KMS-11 (cell line): Measurements from ENCODE around the gene WDR13.

Experiments used
- H2AFZ ChIP-seq: fragments of 200-600 bp; sonication (generic); 2 replicates; pipeline ENCODE4 v1.6.1; 2016; ENCODE audit warnings: antibody characterized with exemption, mixed run types, low read depth
- H3K27ac ChIP-seq: fragments of 200-600 bp; sonication (generic); 2 replicates; pipeline ENCODE4 v1.6.1; 2016; ENCODE audit warnings: mild to moderate bottlenecking, mixed run types
- H3K27me3 ChIP-seq: fragments of 200-600 bp; sonication (generic); 2 replicates; pipeline ENCODE4 v1.6.1; 2017; ENCODE audit warnings: mild to moderate bottlenecking, low read depth, mixed run types, moderate library complexity; ENCODE audit not compliant: insufficient read depth
- H3K36me3 ChIP-seq: fragments of 200-600 bp; sonication (generic); 2 replicates; pipeline ENCODE4 v1.6.1; 2017; ENCODE audit warnings: mild to moderate bottlenecking, mixed run types; ENCODE audit not compliant: insufficient read depth
- H3K4me1 ChIP-seq: fragments of 200-600 bp; sonication (generic); 2 replicates; pipeline ENCODE4 v1.6.1; 2016; ENCODE audit warnings: mild to moderate bottlenecking, low read depth, mixed run types; ENCODE audit not compliant: poor library complexity, severe bottlenecking
- H3K4me2 ChIP-seq: fragments of 200-600 bp; sonication (generic); 2 replicates; pipeline ENCODE4 v1.7.0; 2016; ENCODE audit warnings: mild to moderate bottlenecking, mixed run types
- H3K4me3 ChIP-seq: fragments of 200-600 bp; sonication (generic); IDR thresholded peaks from 2 replicates; pipeline ENCODE4 v1.6.1; 2017; ENCODE audit warnings: low read depth, low read length, mixed read lengths; ENCODE audit not compliant: insufficient read depth
- H3K79me2 ChIP-seq: fragments of 200-600 bp; sonication (generic); 2 replicates; pipeline ENCODE4 v1.6.1; 2016; ENCODE audit warnings: low read depth, mixed run types; ENCODE audit not compliant: insufficient read depth
- H3K9ac ChIP-seq: fragments of 200-600 bp; sonication (generic); 2 replicates; pipeline ENCODE4 v1.6.1; 2016; ENCODE audit warnings: mild to moderate bottlenecking, mixed run types
- H4K20me1 ChIP-seq: fragments of 200-600 bp; sonication (generic); 2 replicates; pipeline ENCODE4 v1.6.1; 2016; ENCODE audit warnings: mild to moderate bottlenecking, mixed run types; ENCODE audit not compliant: insufficient read depth
- TF ChIP-seq, protein P1 (sequence below): fragments of 200-600 bp; sonication (generic); conservative IDR thresholded peaks from 2 replicates; pipeline ENCODE4 v1.6.1; 2017; ENCODE audit warnings: low read depth, mild to moderate bottlenecking, antibody characterized with exemption, low read length, moderate library complexity, mixed read lengths

WDR13 gene

DNA sequence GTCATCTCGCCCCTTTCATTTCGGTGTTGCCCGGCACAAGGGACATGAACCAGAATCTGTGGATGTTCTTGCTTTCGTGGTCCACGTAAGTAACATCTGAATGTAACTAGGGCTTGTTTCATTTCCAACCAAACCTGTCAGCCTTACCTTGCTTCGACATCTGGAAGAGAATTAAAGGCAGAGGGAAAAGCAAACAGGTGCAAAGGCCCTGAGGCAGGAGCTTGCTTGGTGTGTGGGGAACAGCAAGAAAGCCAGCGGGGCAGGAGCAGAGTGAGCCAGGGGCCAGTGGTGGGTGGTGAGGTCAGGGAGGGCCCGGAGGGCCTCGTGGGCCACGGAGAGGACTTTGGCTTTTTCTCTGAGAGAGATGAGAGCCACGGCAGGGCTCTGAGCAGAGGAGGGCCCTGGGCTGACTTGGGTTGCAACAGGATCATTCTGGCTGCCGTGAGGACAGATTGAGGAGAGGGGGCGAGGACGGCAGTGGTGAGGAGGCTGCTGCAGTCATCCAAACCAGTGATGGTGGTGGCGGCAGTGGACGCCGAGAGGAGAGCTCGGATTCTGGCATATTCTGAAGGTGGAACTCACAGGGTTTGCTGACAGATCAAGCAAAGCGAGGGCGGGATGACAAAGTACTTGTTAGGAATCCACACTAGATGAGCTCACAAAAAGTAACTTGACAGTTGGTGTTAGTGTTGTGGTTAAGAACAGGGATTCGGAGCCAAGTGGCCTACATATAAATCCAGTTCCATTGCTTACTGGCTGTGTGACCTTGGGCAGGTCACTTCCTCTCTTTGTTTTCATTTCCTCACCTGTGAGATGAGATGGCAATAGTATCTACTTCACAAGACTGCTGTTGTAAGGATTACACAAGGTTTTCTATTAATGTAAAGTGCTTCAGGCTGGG is 6.8 kb upstream of the WDR13 start:
- Histone ChIP-seq H3K27me3 (no peaks in the 10 kb centered on the region), H2AFZ (no peak overlapping the region), H3K4me3 (no peak overlapping the region), H3K27ac (no peak overlapping the region), H3K9ac (no peak overlapping the region), H3K36me3 (no peaks in the 10 kb centered on the region), H3K4me2 (no peak overlapping the region), H4K20me1 (no peaks in the 10 kb centered on the region), H3K4me1 (no peaks in the 10 kb centered on the region), H3K79me2 (no peaks in the 10 kb centered on the region)
- TF ChIP-seq, protein P1, sequence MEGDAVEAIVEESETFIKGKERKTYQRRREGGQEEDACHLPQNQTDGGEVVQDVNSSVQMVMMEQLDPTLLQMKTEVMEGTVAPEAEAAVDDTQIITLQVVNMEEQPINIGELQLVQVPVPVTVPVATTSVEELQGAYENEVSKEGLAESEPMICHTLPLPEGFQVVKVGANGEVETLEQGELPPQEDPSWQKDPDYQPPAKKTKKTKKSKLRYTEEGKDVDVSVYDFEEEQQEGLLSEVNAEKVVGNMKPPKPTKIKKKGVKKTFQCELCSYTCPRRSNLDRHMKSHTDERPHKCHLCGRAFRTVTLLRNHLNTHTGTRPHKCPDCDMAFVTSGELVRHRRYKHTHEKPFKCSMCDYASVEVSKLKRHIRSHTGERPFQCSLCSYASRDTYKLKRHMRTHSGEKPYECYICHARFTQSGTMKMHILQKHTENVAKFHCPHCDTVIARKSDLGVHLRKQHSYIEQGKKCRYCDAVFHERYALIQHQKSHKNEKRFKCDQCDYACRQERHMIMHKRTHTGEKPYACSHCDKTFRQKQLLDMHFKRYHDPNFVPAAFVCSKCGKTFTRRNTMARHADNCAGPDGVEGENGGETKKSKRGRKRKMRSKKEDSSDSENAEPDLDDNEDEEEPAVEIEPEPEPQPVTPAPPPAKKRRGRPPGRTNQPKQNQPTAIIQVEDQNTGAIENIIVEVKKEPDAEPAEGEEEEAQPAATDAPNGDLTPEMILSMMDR = no peak

DNA sequence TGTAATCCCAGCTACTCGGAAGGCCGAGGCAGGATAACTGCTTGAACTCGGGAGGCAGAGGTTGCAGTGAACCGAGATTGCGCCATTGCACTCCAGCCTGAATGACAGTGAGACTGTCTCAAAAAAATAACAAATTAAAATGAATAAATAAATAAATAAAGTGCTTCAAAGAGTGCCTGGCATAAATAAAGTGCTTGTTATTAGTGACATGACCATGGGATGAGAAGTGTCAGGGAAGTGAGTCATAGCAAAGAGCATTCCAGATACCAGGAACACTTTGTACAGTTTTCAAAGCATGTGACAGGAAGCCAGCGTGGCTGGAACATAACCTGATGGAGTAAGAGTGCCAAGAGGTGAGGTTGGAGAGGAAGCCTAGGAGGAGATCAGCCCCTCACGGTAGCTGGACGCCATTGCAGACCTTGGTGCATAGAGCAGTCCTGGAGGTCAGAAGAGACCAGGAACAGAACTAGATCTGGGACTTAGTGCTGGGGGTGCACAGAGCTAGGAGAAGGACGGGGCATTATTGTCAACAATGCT is 6.0 kb upstream of the WDR13 start:
- no peak overlapping the region for H3K4me3 ChIP-seq
- no peak overlapping the region for H3K9ac ChIP-seq
- no peak overlapping the region for H3K27ac ChIP-seq
- H3K79me2 ChIP-seq = no peaks in the 10 kb centered on the region
- no peaks in the 10 kb centered on the region for H3K27me3 ChIP-seq
- TF ChIP-seq, protein P1 = no peak
- no peak overlapping the region for H2AFZ ChIP-seq
- H3K4me1 ChIP-seq = no peaks in the 10 kb centered on the region
- no peaks in the 10 kb centered on the region for H4K20me1 ChIP-seq
- H3K4me2 ChIP-seq = no peak overlapping the region
- no peaks in the 10 kb centered on the region for H3K36me3 ChIP-seq

DNA sequence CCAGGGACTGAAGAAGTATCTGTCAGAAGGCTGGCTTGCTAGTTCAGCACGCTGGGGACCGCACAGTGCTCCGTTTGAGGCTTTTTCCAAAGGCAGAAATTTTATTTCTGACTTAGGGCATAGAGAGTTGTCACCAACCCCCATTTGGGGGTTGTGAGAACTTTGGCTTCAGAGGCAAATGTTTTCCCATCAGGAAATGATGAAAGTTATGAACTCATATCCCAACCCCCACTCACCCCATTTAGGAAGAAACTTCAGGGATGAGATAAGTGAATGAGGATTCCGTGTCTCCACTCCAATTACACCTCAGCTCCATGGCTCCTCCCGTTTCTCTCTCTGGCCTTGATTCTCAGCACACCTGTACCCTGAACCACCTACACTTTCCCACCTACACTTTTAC is 4.3 kb upstream of the WDR13 start:
- no peaks in the 10 kb centered on the region for H4K20me1 ChIP-seq
- no peak overlapping the region for H3K4me2 ChIP-seq
- TF ChIP-seq, protein P1 = no peak
- H3K27ac ChIP-seq = no peak overlapping the region
- H3K36me3 ChIP-seq = no peaks in the 10 kb centered on the region
- H3K79me2 ChIP-seq = no peaks in the 10 kb centered on the region
- H3K4me3 ChIP-seq = no peak overlapping the region
- H2AFZ ChIP-seq = no peak overlapping the region
- no peaks in the 10 kb centered on the region for H3K4me1 ChIP-seq
- no peak overlapping the region for H3K9ac ChIP-seq
- no peaks in the 10 kb centered on the region for H3K27me3 ChIP-seq

DNA sequence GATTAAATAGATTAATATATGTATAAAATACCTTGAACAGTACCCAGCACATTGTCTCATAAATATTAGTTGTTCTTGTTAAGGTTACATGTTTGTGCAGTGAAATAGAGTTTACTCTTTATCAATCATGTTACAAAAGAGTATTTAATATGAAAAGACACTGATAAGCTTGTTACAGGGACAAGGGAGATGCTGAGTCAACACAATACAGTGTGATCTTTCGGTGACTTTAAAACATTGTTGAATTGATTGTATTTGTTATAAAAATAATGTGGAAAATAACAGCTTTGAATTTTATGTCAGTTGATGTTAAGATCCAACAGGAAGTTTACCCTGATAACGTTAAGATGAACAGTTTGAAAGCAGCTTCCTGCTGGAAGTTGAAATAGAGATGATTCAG is 1.4 kb upstream of the WDR13 start:
- Histone ChIP-seq H4K20me1 (no peaks in the 10 kb centered on the region), H3K4me2 (no peak overlapping the region), H3K27ac (no peak overlapping the region), H2AFZ (no peak overlapping the region), H3K4me3 (no peak overlapping the region), H3K27me3 (no peaks in the 10 kb centered on the region), H3K4me1 (no peaks in the 10 kb centered on the region), H3K36me3 (no peaks in the 10 kb centered on the region), H3K79me2 (no peaks in the 10 kb centered on the region), H3K9ac (no peak overlapping the region)
- TF ChIP-seq, protein P1 = no peak
